Measurements from ENCODE around the gene TLN1.

GRCh38 chr9:35659340-35659739 lies 72.7 kb downstream of the TLN1 start:
- TF ChIP-seq POLR2AphosphoS5 (IDR thresholded peaks at IDR 0.05) (peak in 1 of 3 donors; percentile 17), CTCF (IDR thresholded peaks at IDR 0.05) (no peak), EP300 (IDR thresholded peaks at IDR 0.05) (peak; percentile 75), POLR2A (IDR thresholded peaks at IDR 0.05) (no peak)

All from suprapubic skin (tissue), 4 donors.